Chondrocyte (in vitro differentiated cells): Measurements from ENCODE around the gene AFAP1L1. TPM values are rescaled to one million over a fixed set of nuclear protein-coding genes. Genes with fewer than 3 reads are reported as not detected.

ENCODE experiments used
- DNase-seq: peaks from one replicate; pipeline ENCODE4 v3.0.0; 2021; ENCODE audit warnings: mixed read lengths, low spot score
- H3K27ac Mint-ChIP-seq: one replicate; pipeline ENCODE4 v1.8.0; 2021; ENCODE audit warnings: mild to moderate bottlenecking, moderate library complexity, mixed read lengths; ENCODE audit not compliant: unreplicated experiment
- H3K27me3 Mint-ChIP-seq: 2 replicates; pipeline ENCODE4 v1.8.0; 2021; ENCODE audit warnings: low read depth, mixed read lengths
- H3K36me3 Mint-ChIP-seq: 2 replicates; pipeline ENCODE4 v1.8.0; 2021; ENCODE audit warnings: low read depth, mixed read lengths
- H3K4me1 Mint-ChIP-seq: 2 replicates; pipeline ENCODE4 v1.8.0; 2021; ENCODE audit warnings: low read depth, mild to moderate bottlenecking, mixed read lengths
- H3K4me3 Mint-ChIP-seq: one replicate; pipeline ENCODE4 v1.8.0; 2021; ENCODE audit warnings: mild to moderate bottlenecking, moderate library complexity, mixed read lengths; ENCODE audit not compliant: unreplicated experiment
- H3K9me3 Mint-ChIP-seq: 2 replicates; pipeline ENCODE4 v1.8.0; 2021; ENCODE audit warnings: low read depth, mixed read lengths
- total RNA-seq: library from RNA; stranded (reverse); gene quantifications from 3 replicates; pipeline ENCODE4 v1.2.1, GENCODE V29; 2021
- TF ChIP-seq, protein P1 (sequence below): fragments of 200-600 bp; sonication (generic); IDR thresholded peaks from 2 replicates; pipeline ENCODE4 v1.5.0; 2021; ENCODE audit warnings: antibody characterized with exemption, mild to moderate bottlenecking, moderate library complexity

AFAP1L1 gene
- total RNA-seq, 1 donor from 2014 or later = 8.3 TPM

DNA sequence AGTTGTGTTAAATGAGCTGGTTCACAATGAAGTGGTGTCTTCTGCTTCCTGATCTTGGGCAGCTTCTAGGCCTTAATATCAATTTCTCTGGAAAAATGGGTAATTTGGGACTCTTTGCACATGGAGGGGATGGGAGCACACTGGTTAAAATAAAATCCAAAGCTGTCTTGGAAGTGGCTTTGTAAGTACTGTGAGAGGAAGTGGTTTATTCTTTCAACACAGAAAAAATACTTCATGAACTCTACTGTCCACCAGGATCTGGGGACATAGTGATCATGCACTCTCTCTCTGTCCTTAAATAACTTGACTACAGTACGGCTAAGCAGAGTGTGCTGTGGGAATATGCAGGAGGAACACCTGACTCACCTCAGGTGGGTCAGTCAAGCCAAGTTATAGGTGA, 88.6 kb downstream of the AFAP1L1 start:
- Mint-ChIP-seq H3K9me3 (no peaks in the 10 kb centered on the region), H3K4me1 (peaks cover 12% of the 10 kb centered on the region), H3K4me3 (no peak overlapping the region), H3K27me3 (no peaks in the 10 kb centered on the region), H3K27ac (peak overlapping the region; percentile 25), H3K36me3 (peaks cover 2% of the 10 kb centered on the region)
- DNase-seq = no peak
- TF ChIP-seq, protein P1, sequence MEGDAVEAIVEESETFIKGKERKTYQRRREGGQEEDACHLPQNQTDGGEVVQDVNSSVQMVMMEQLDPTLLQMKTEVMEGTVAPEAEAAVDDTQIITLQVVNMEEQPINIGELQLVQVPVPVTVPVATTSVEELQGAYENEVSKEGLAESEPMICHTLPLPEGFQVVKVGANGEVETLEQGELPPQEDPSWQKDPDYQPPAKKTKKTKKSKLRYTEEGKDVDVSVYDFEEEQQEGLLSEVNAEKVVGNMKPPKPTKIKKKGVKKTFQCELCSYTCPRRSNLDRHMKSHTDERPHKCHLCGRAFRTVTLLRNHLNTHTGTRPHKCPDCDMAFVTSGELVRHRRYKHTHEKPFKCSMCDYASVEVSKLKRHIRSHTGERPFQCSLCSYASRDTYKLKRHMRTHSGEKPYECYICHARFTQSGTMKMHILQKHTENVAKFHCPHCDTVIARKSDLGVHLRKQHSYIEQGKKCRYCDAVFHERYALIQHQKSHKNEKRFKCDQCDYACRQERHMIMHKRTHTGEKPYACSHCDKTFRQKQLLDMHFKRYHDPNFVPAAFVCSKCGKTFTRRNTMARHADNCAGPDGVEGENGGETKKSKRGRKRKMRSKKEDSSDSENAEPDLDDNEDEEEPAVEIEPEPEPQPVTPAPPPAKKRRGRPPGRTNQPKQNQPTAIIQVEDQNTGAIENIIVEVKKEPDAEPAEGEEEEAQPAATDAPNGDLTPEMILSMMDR = no peak

DNA sequence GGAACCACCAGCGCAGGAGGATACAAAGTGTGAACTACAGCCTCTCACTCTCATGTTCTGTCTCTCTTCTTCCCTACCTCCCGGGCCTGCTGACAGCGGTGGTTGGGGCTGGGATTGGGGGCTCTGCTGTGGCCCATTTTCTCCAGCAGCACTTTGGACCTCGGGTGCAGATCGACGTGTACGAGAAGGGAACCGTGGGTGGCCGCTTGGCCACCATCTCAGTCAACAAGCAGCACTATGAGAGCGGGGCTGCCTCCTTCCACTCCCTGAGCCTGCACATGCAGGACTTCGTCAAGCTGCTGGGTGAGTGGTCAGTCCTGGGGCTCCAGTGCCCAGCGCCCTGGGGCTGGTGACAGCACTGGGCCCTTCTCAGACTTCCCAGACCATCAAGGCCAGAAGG, 90.9 kb downstream of the AFAP1L1 start:
- TF ChIP-seq, protein P1 = no peak
- Mint-ChIP-seq H3K27ac (no peak overlapping the region), H3K4me3 (no peak overlapping the region), H3K9me3 (no peaks in the 10 kb centered on the region), H3K4me1 (peaks cover 12% of the 10 kb centered on the region), H3K36me3 (no peaks in the 10 kb centered on the region), H3K27me3 (no peaks in the 10 kb centered on the region)
- DNase-seq = no peak

DNA sequence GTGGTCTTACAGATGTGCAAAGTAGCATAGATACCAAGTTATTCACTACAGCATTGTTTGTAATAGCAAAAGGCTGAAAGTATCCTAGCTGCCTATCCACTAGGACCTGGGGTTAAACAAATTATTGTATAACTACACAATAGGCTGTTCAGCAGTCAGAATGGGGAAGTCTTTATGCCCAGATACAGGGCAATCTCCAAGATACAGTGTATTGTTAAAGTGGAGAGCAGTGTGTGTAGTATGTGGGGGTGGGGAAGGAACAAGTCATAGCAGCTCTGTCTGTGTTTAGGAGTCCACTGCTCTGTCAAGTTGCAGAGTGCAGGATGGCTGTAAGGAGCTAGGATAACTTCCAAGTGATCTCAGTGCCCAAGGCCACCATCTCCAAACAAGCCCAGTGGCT, 91.7 kb downstream of the AFAP1L1 start:
- Mint-ChIP-seq H3K9me3 (no peaks in the 10 kb centered on the region), H3K4me3 (no peak overlapping the region), H3K36me3 (no peaks in the 10 kb centered on the region), H3K27ac (no peak overlapping the region), H3K4me1 (peaks cover 13% of the 10 kb centered on the region), H3K27me3 (no peaks in the 10 kb centered on the region)
- no peak for DNase-seq
- TF ChIP-seq, protein P1 = no peak

DNA sequence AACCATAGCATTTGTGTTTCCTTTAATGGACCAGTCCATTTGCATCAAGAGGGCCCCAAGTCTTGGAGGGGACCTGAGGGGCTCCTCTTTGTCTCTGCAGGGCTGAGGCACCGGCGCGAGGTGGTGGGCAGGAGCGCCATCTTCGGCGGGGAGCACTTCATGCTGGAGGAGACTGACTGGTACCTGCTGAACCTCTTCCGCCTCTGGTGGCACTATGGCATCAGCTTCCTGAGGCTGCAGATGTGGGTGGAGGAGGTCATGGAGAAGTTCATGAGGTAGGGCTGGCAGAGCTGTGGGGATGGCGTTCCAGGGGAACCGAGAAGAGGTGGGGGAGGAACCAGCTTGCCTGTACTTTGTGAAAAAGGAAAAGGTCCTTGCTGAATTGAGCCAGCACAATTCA, 92.3 kb downstream of the AFAP1L1 start:
- no peak for DNase-seq
- Mint-ChIP-seq H3K4me3 (no peak overlapping the region), H3K27ac (no peak overlapping the region), H3K27me3 (no peaks in the 10 kb centered on the region), H3K4me1 (peaks cover 10% of the 10 kb centered on the region), H3K9me3 (no peaks in the 10 kb centered on the region), H3K36me3 (no peaks in the 10 kb centered on the region)
- TF ChIP-seq, protein P1 = no peak

DNA sequence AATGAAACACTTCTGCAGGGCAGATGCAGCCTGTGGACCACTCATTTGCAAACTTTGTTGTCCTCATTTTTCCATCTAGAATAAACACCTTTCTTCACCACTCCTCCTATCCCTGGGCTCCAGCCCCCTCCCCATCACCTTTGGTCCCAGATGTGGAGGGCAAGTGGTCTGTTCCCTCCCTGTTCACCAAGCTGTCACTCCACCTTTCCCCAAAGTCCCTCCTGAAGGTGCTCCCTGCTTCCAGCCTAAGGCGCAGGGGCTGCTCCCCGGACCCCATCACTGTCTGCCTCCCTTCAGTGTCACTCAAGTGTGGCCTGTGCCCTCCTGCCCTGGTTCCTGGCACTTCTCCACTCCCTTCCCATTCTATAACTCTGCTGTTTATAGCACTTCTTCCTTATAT, 93.1 kb downstream of the AFAP1L1 start:
- Mint-ChIP-seq H3K27ac (no peak overlapping the region), H3K27me3 (no peaks in the 10 kb centered on the region), H3K9me3 (no peaks in the 10 kb centered on the region), H3K4me3 (no peak overlapping the region), H3K36me3 (no peaks in the 10 kb centered on the region), H3K4me1 (peaks cover 10% of the 10 kb centered on the region)
- TF ChIP-seq, protein P1 = no peak
- no peak for DNase-seq
